GM19239 (cell line): ENCODE measurements around the gene SLC38A2.

Source experiments
- DNase-seq: peaks from one replicate; pipeline ENCODE4 v3.0.0; 2011; ENCODE audit warnings: low spot score; ENCODE audit not compliant: insufficient read length
- FAIRE-seq: peaks from 2 replicates; lab custom pipeline; 2011; peaks lifted over from hg19 to GRCh38; lab: Jason Lieb, UNC

The SLC38A2 gene

DNA sequence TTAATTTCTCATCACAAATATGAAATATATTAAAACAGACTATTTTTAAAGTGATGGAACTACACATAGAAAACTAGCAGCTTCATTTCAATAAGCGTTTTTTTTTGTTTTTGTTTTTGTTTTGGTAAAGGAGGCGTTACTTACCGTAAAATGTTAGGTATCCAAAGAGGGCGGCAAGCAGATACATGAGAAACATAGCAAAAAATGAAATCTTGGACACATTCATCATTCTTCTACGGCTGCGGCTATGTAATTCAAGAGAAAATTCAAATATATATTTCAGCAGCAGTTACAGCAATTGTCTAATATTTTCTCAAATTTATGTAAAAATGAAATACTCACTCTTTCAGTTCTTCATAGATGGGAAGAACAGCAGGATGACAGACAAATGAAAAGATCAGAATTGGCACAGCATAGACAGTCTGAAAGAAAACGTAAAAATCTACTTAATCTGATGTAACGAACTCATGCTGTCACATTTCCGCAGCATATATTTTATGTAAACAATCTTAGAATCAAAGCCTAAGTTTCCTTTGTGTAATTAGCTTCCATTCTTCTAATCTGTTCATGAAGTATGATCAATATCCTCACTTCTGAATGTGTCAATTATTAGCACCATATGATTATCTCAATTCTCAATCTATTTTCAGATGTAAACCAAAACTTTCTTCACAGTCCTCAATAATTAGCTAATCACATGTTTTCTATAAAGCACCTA is 8.8 kb downstream of the SLC38A2 start:
- FAIRE-seq = no peak
- no peak for DNase-seq

DNA sequence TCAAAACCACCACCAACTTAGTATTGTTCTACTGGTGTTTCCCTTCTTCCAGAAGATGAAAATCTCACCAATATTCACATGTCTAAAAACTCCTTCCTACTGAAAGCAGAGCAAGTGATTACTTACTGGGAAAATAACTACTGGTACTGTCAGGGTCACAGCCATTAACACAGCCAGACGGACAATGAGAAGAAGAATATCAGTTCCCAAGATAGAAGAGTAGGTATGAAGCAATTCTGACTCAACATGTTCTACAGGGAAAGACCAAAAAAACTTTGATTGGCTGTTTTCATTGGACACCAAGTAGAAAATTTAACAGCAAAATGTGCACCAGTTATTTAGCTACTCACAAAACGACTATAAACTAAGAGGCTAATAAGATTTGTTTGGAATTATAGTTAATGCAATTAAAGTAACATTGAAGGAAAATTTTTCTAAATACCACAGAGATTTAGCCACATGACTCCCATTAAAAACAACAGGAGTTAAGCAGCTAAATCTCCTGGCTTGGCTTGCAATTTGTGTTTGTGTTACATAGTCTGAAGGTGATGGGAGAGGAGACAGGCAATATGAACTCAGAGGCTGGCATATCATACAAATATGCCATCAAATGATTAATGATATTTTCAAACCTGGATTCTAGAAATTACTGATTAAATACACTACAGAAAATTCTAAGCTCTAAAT is 9.5 kb downstream of the SLC38A2 start:
- FAIRE-seq = no peak
- no peak for DNase-seq

DNA sequence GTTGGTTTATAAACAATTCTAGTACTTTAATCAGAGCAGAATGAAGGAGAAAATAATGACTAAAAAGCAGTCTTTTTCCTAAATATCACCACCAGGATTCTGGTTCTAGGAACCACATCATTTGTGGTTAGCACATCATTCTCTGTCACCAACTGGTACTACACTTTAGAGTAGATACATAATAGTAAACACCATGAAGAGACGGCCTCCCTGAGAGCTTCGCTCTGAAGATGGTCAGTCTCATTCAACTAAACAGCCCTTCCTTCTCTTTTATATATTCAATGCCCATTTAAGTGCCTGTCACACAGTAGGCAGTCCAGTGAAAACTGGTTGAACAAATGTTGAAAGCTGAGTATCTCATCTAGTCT is 10.9 kb downstream of the SLC38A2 start:
- DNase-seq (no peak), FAIRE-seq (no peak)

DNA sequence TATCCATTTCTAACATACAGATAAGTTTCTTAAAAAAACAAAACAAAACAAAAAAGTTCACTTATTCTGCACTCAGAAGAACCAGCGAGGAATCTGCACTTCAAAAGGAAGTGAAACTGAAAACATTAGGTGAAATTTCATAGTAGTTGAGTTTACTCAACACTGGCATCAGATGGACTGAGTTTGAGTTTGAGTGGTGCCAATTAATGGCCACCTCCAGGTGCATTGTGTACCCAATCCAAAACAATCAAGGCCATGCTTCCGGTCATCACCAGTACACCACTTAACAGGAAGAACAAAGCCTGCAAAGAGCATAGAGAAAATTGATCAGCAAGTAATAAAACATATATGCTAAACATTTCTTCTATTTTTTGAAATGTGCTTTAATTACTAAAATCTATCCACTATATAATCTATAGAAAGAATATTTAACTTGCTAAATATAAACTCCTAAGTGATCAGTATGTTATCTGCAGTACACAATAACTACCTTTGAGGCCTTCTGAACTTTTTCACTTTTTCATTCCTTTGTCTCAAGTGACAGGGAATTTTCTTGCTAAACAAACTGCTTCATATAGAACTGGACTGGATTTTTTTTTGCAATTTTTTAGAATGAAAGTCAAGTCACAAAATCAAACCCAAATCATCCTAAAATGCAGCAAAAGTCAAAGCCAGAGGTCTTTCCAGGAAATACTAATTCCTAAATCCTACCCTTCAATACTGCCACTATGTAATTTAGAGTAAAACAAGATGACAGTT is 11.5 kb downstream of the SLC38A2 start:
- FAIRE-seq (peak; percentile 80), DNase-seq (no peak)

DNA sequence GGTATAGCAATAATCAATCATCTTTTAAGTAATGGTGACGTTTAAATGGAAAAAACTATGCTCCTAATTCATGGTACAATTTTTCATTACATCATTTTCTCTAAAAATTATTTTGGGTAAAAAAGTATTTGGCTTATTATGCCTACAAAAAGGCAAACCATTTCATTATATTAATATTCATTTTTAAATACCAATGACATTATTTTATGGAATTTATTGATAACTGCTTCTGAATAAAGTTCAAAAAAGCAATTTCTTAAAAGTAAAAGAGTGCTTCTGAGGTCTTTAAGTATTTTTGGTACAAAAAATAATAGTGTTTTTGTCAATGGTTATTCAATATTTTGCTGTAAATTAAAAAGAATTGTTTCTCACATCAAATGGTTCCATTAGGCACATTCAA is 12.2 kb downstream of the SLC38A2 start:
- FAIRE-seq = no peak
- no peak for DNase-seq

DNA sequence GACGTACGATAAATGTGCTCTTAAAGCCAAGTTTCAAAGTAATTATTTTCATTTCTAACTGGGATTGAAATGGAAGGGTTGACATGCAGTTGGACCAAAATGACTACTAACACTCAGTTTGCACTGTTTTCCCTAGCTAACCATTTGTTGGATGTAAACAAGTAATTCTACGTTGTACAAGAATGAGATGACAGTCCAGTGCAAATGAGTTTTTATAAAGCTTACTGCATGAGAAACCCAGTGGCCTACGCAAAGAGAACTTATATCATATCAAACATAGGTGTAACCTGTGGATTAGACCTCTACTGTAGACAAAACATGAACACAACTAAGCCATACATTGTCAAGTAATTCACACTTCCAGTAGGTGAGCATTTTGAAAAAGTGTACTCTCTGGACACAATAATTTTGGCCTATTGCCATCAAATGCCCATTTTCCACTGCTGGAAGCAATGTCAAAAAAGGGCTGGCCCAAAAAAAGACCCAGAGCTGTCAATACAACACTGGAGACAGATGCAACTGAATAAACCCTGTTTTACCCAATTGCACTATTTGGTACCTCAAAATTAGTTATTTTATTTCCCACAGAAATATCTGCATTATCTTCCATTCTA is 12.8 kb downstream of the SLC38A2 start:
- no peak for FAIRE-seq
- DNase-seq = no peak

DNA sequence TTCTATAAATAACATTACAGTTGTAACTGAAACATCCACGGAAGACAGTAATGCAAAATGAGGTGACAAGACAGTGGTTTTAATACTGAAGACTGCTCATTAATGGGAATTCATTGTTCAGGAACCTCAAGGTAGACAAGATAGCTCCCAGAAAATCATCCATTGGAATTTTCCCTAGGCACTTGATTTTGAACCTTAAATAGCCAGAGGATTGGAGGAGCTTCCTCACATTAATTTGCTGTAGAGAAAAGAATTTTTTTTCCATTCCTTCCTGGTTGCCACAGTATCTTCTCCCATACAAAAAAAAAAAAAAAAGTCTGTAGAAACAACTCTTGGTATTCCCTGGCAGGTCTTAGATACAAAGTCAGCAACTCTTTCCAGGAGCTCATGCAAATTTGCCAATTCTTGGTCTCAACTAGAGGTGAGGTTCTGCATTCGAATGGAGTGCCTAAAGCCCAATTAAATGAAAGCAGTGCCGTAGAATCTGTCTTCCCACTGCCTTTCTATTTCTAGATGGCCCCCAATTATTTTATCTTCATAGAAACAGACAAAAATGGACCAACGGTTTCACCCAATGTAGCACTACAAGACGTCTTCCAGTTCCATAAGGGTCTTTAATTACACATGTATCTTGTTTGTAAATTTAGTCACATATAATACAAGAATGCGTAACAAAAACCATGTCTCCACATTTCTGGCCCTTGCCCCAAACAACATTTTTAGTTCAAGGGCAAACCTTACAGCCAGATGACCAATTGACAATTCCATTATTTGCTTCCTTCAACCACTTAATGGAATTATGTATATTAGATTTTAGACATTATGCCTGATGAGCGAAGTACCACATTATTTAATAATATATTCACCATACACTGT is 13.5 kb downstream of the SLC38A2 start:
- FAIRE-seq (no peak), DNase-seq (no peak)

DNA sequence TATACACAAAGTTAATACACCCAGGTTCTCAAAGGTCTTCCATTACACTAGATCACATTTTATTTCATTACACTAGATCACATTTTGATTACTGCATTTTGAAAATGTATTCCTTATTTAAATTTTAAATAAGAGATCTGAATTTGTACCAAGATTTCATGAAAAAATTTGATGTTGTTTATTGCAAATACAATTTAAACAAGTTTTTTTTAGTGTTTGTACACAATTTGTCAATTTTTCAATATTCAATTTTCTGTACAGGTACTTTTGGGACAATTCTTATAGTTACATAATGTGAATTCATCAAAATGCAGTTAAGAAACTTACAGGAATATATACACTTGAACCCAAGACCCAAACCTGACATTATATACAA is 14.3 kb downstream of the SLC38A2 start:
- FAIRE-seq = no peak
- no peak for DNase-seq

DNA sequence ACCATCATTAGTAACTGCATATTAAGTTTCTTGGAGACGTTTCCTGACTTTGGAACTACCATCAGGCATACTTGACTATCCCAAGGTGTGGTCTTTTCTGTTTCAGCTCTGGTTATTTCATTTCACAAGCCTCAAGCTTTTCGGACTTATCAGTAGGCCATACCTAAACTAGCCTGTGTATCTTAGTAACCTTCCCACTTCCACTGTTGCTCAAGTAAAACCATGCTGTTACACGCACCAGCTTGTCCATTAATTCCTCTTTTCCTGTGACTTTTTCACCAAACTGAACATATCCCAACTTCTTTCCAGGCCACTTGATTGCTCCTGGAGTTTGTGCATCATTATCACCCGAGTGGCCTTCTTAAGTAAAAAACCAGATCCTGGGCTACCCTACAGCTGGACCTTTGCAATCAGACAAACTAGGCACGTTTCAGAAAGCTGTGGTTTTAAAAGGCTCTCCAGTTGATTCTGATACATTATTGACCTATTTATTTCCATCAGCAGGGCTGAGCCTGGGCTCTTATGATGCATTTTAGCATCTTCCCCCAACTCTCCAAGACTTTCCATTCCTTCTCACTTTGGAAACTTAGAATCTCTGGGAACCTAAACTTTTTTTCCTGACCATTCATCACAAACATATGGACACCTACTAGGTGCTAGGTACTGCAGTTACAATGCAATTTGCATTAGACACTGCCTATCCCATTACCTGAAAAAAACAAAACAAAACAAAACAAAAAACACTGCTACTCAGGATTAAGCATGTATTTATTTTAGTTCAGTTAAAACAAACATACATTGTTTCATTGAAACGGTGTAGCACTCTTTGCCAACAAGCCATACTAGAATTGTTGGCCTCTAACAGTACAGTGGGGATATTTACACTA is 14.9 kb downstream of the SLC38A2 start:
- FAIRE-seq (peak; percentile 58), DNase-seq (no peak)

DNA sequence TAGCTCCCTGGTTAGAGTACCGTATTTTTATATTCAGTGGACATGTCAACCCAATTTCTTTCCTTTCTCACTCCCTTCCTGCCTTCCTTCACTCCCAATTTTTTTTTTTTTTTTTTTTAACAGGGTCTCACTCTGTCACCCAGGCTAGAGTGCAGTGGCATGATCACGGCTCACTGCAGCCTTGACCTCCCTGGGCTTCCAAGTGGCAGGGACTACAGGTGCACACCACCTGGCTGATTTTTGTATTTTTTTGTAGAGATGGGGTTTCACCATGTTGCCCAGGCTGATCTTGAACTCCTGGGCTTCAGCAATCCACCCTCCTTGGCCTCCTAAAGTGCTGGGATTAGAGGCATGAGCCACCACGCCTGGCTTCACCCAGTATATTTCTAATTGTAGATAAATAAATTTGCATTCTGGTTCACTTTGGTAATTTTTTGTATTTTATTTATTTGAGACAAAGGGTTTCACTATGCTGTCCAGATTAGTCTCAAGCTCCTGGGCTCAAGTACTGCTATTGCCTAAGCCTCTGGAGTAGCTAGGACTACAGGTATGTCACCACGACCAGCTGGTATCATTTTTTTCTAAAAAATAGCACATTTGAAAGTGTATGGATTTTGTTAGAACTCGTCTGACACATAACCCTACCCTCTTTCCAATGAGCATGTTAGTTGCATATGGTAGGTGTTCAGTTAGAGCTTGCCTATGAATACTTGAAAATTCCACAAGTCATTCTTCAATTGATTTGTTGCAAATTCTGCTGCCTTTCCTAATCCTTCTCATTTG is 15.7 kb downstream of the SLC38A2 start:
- no peak for FAIRE-seq
- no peak for DNase-seq

DNA sequence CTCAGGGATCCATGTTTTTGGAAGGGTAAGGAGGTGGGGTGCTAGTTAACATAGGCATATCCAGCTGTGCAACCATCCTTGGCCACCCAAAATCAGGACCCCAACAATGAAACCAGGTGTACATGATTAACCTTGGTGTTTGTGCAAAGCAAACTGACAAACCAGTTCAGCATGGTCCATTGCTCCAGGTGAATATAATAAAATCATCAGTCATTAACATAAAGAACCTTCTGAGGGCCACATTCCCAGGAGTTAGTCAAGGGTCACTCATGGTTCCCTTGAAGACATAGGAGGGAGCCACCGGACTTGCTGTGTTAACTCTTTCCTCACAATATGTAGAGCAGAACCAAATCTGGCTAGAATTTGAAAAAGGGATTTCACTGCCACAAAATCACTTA is 17.8 kb downstream of the SLC38A2 start:
- FAIRE-seq (no peak), DNase-seq (no peak)

DNA sequence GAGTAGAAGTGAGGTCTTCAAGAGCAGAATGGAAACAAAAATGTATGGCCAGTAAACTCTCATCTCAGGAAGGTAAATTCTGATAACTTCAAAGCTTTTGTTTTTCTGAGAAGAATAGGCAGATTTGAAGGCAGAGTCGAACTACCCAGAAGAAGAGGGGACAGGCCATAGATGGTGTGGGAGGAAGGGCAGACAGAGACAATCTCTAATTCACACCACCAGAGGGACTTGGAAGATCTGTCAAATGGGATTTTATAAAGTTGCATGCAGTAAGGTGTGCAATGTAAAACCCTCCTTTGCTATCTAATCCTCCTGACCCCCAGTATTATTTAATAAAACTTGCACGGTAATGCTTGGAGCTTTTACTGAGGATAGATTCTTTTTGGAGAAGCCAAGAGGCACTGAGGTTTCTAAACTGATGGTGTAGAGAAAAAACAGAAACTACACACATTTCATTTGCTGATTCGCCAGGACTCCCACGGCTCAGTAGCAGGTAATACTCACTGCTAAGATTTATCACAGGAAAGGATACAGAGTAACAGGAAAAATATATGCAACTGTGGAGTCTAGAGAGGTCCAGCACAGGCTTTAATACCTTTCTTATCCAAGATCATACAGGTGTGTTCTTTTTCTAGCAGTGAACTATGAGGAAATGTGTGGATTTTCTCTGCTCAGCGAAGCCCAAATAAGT is 18.3 kb downstream of the SLC38A2 start:
- DNase-seq (no peak), FAIRE-seq (no peak)

DNA sequence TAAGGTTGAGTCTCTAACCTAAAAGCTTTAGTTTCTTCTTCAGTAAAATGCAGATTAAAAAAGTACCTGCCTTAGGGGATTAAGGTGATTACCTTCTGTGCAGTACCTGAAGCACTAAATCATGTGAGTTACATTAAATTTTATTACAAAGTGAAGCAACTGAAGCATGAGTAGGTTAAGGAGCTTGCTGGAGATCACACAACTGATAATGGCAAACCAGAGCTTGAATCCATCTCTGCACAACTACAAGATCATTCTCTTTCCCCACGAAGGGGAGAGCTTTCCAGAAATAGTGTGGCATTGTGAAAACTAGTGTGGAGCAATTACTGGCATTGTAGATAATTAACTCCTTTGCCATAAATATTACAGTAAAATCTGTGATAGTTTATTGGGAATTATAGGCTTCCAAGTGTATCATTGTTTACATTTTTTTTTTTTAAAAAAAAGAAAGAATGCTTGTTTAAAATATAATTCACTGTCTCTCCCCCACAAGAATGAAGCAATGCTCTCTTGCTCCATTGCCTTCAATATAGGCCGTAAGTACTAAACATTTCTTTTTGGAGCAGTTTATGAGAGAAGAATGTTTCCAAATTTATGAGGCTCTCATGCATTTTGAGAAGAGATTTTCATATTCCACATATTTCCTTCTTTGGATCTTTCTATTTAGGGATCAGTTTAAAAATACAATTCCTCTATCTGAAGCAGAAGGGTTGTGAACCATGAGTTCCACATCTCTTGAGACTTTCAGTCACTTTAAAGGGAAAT is 20.5 kb downstream of the SLC38A2 start:
- no peak for DNase-seq
- FAIRE-seq = no peak

DNA sequence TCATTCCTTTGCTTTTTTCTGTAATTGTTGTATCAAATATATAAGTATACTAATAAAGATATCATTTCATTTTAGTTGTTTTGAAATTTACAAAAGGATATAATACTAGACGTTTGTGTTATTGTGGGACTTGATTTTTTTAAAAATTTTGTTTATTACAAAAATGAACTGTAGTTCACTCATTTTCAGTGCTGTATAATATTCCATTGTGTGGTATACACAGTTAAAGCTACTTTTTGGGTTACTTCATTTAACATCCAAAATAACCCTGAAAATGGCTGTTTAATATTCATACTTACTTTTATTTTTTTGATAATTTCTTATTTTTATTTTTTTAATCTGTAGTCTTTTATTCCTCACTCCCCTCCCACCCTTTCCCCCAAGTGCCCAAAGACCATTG is 21.4 kb downstream of the SLC38A2 start:
- no peak for DNase-seq
- FAIRE-seq = no peak

DNA sequence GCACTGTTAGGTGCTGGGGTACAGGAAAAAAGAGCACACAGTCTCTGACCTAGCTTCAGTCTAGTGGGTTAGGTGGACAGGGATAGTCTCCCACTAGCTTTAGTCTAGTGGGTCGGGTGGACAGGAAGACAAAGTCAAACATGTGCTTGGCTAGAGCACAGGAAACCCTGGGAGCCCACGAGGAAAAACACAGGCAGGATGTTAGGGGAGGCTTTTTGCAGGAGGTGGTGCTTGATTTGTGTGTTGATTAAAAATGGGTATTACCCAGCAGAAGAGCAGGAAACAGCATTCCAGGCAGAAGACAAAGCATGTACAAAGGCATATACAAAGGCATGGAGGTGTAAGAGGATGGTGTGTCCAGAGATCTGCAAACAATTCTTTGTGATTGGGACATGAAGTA is 23.3 kb downstream of the SLC38A2 start:
- DNase-seq = no peak
- no peak for FAIRE-seq

DNA sequence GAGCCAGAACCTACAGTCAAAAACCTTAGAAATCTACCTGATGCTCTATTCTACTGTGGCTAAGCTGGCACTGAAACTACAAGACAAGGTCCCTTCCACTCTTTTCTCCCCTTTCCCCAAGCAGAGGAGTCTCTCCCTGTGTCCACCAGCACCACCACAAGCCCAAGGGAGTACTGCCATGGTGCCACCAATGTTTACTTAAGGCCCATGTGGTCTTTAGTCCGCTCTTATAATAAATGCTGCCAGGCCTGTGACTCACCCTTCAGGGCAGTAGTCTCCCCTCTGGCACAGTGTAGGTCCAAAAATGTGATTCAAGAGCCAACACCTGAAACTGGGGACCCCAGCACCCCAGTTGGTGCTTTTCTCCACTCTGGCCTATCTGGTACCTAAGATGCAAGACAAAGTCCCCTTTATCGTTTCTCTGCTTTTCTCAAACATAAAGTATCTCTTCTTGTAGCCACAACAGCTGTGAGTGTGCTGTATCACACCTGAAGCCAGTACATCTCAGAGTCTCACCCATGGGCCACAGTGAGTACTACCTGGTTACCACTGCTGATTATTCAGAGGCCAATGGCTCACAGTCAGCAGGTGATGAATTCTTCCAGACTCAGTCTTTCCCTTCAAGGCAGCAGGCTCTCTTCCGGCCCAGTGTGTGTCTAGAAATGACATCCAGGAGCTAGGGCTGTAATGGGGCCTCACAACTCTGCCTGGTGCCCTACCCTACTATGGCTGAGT is 29.3 kb downstream of the SLC38A2 start:
- no peak for FAIRE-seq
- no peak for DNase-seq
